Activated CD4-positive, alpha-beta T cell treated with anti-CD3 and anti-CD28 coated beads, Interleukin-2, Interleukin-6, amounts not matched to agents 100 ng/mL and 50 ng/mL, durations not matched to agents 16 hours and 8 hours (primary cell): ENCODE results near the gene MYO9A.
A peak's percentile ranks its signal among the peaks of the same experiment; 100 is the strongest.
"Not testable (repeated sequence)": the region's sequence is repeated elsewhere in the genome, so short reads cannot be mapped to it uniquely, and the experiment has no call there.

Source experiments
- DNase-seq: peaks from one replicate; pipeline ENCODE4 v3.0.0-alpha.2; 2020

The MYO9A gene

DNA sequence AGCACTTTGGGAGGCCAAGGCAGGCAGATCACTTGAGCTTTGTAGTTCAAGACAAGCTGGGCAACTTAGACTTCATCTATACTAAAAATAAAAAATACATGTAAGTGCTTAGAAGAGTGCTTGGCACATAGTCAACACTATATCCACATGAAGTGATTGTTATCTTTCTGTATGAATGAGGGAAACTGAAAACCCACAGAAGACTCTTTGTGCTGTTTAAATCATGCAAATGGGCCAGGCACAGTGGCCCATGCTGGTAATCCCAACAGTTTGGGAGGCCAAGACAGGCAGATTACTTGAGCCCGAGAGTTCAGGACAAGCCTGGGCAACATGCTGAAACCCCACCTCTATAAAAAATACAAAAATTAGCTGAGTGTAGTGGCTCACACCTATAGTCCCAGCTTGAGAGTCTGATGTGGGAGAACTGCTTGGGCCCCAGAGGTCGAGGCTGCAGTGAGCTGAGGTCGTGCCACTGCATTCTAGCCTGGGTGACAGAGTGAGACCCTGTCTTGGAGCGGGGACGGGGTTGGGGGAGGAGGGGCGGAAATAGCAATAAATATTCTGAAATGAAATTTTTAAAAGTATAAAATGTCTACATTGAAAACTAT, 177.9 kb downstream of the MYO9A start:
- no peak for DNase-seq

DNA sequence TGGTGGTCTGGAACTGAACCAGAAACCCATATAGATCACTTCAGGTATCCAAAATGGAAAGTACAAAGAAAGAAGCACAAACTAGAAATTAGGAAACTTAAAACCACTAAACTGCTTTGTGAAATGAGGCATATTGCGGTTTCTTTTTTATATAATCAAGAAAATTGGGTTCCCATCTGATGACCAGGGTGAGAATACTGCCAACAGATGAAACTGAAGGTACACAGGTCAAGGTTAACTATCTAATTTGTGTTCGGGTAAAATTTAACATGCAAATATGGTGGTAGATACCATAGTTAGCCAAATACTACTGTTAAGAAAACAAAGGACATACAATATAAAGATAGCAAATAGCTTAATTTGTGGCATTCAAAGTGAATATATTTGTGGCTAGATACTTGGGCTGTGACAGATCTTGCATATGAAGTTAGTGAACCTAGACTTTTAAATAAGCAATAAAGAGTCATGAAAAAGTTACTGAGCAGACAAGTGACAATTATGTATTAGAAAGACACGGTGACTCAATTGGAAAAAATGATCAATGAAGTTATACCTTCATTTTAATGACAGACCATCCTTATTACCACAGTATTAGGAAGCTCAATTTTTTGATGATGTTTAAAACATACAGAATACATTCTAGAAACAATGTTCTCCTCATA, 180.2 kb downstream of the MYO9A start:
- no peak for DNase-seq

DNA sequence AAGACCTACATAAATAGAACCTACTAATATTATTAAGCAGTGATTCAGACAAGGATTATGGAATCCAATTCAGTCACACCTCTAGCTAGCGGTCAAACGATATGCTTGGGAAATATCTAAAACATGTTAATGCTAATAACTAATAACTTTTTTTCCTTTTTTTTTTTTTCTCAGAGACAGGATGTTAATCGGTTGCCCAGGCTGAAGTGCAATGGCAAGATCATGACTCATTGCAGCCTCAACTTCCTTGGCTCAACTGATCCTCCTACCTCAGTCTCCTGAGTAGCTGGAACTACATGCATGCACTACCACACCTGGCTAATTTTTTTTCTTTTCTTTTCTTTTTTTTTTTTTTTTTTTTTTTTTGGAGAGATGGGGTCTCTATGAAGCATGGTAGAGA, 183.5 kb downstream of the MYO9A start:
- no peak for DNase-seq

DNA sequence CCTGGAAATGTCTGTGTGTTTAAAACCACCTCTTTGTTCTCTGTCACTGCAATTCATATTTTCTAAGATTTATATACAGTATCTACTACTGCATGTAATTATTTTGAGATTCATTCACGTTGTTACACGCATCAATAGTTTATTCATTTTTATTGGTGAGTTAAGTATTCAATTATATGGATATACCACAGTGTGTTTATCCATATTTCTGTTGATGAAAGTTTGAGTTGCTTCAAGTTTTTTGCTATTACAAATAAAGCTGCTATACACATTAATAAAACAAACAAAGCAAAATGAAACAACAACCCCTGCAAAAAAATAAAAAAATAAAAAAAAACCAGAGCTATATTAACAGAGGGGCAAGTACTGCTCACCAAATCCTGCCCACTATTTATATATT, 185.3 kb downstream of the MYO9A start:
- no peak for DNase-seq

DNA sequence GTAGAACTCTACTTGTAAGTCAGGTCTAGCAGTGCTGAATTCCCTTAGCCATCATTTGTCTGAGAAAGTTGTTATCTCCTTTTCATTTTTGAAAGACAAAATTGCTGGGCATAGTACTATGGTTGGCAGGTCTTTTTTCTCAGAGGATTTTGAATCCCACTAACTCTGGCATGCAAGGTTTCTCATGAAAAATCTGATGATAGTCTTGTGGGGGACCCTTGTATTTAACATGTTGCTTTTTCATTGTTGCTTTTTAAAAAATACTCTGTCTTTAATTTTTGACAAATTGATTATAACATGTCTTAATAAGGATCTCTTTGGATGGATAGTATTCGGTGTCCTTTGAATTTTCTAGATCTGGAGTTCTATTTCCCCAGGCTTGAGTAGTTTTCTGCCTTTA, 186.7 kb downstream of the MYO9A start:
- DNase-seq = no peak

DNA sequence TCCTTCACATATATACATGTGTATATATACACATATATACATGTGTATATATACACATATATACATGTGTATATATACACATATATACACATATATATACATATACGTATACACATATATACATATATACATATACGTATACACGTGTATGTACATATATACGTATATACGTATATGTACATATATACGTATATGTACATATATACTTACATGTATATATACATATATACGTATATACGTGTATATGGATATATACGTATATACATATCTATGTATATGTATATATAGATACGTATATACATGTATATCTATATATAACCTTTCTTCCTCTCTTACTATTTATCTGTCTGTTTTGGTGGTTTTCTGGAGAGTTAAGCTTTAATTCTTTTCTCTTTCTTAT, 192.8 kb downstream of the MYO9A start:
- no peak for DNase-seq

DNA sequence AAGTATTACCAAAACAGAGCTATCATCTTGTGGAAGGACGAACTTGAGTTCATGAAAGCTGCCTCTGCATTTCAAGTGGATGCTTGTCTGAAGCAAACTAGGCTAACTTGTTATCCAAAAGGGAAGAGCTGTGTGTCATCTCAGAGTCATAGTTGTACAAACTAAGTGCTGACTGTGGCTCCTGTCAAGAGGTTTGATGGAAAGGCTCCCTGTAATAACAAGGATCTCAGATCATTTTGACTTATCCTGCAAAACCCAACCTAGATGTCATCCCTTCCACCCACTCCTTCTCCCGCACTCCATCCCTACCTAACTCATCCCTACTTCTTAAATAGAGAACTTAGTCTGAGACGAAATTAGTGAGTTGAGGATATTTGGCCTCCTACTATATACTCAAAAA, 196.8 kb downstream of the MYO9A start:
- no peak for DNase-seq

DNA sequence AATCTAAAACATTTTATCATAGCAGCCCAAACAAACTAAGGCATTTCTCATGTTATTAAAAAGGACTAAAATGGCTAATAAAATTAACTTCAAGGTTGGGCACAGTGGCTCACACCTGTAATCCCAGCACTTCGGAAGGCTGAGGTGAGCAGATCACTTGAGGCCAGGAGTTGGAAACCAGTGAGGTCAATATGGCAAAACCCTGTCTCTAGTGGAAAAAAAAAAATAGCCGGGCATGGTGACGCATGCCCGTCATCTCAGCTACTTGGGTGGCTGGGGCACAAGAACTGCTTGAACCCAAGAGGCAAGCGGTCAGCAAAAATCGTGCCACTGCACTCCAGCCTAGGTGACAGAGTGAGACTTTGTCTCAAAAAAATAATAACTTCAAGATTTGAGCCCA, 197.4 kb downstream of the MYO9A start:
- DNase-seq = no peak

DNA sequence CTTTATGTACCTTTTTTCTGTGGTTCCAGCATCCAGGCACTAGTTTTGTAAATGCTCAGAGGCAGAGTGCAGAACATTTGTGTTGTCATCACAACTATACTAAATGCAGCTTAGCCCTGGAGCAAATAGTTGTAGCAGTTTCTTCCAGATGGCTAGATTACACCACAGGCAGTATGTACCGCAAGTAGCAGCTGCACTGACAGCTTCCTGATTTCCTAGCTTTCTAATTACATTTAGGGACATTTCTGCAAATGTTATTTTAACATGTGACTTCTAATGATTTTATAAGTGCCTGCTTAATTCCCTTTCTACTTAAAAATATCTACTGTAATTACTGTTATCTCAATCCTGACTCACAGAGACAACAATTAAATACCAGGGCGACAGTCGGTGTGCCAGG, 201.1 kb downstream of the MYO9A start:
- DNase-seq = no peak

DNA sequence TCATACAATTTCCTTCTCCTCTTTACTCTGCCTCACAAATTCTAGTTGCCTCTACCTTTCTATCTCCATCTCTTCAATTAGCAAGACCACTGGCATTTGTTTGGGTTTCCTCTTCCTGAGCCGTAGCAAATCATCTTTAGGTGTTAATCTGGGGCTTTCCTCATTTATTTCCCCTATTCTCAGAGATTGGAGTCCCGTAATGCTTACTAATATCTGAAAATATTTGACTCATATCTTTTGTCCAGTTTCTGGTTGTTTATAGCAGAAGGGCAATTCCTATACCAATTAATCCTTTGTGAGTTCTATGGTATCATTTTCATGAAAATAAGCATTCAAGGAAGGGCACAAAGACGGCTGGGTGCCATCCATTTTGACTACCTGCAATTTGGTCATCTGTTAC, 203.9 kb downstream of the MYO9A start:
- peak; percentile 5 for DNase-seq

DNA sequence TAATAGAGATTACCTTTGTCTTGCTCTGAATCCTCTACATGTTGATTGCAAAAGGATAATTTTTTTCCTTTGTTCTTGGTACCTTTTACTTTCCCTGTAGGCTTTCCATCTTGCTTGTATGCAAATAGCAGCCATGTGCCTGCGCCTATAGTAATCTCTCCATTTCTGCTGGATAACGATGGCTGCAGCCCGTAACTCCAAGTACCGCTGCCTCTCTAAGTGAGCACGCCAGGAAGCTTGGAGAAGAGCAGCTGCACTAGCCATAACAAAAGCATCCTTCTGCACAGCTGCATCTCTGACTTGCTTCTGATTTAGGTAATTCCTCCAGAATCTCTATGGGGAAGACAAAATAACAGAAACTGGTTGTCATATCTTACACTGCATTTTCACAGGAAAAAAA, 218.3 kb downstream of the MYO9A start:
- DNase-seq = no peak

DNA sequence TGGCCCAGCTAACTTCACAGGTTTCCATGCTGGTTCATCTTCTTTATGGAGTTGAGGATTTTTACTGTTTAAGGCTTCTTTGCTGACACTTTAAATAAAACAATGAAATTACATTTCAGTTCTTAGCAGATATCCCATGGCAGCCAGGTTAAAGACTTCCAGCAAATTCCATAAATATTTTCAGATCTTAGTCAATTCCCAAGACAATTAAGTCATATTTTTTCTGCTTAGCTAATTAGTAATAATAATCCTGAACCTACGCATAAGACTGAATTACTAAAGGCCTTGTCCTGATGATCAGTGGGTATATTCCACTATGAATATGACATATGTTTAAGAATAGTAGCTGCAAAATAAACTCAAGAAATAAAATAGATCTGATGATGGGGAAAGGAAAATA, 224.3 kb downstream of the MYO9A start:
- DNase-seq = no peak

DNA sequence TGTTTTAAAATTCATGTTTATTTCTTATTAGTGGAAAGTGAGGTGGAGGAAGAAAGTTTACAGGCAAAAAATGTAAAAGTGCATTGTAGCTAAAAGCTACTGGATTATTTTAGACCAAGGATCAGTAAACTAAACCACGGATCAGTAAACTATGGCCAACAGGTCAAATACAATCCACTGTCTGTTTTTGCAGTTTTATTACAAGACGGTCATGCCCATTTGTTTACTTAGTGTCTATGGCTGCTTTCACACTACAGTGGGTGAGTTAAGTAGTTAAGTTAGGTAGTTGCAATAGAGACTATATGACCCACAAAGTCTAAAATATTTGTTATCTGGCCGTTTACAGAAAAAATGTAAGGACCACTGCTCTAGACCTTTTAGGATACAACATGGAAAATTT, 225.6 kb downstream of the MYO9A start:
- no peak for DNase-seq

DNA sequence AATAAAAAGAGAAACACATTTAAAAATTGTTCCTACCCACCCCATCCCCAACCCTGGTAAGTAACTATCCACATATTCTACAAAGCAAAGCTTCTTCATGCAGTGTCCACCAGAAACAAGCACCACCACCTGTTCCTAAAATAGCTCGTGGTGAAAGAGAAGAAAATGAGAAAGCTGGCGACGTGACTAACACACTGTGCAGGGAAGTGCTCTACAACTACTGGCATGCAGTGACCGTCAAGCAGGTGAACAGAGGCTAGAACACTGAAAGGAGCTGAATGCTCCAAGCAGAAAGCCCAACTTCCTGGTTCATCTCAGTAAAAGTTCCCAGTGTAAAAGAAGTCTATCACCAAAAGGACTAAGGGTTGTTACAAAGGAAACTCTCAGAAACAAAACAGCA, 226.9 kb downstream of the MYO9A start:
- DNase-seq = no peak

DNA sequence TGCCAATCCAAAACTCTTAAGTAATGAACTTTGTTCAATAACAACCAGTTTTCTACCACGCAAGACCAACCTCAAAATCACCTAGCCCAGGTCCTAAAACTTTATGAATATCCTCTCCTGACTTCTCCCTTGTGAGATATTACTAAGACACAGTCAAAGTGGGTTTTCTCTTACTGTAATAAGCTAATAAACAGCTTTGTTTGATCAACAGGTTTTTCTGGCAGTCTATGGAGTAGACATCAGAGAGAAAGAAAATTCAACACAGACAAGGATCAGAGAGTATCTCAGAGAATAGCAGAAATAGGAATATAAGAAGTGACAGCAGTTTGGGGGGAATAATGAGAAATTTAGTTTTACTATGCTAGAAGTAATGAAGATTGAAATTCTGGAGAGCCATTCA, 228.0 kb downstream of the MYO9A start:
- no peak for DNase-seq

DNA sequence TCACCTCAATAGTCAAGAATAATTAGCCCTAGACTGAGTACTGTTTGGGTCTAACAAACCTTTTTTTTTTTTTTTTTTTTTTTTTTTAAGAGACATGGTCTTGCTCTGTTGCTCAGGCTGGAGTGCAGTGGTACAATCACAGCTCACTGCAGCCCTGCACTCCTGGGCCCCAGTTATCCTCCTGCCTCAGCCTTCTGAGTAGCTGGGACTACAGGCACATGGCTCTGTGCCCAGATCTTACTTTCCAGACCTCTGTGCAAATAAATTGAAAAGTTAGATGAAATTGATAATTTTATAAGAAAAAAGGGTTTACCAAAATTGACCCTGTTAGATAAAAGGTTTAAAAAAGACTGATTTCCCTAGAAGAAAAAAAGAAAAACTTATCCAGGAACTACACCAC, 228.6 kb downstream of the MYO9A start:
- no peak for DNase-seq

DNA sequence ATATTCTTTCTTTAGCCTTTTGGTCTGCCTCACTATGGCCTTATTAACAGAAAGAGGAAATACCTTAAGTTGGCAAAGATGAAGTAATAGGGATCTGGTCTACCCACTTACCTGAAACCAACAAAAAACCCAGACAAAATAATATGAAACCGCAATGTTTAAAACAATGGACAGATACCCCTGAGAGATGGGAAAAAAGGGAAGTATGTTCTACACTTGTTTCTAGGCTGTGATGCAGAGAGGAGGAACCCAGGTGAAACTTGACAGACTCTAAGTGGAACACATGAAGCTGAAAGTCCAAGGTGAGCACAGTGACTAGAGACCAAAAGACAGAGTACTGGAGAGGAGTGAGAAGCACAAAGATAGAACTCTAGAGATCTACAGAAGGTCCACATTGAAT, 229.2 kb downstream of the MYO9A start:
- no peak for DNase-seq

DNA sequence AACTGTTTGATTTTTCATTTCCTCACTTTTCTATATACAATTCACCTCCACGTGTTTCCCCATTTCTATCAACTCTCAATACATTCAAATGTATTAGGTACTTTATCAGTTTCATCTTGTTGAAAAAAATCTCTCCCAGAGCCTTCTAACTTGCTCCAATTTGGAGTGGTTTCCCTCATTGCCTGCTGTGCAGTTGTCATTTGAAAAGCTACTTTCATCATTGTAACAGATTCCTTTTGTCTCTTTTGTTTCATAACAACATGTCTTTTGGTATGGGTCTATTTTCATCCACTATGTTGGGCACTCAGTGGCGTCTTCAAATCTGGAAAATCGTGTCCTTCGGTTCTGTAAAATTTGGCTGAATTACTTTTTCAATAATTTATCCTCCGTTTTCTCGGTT, 232.6 kb downstream of the MYO9A start:
- no peak for DNase-seq

DNA sequence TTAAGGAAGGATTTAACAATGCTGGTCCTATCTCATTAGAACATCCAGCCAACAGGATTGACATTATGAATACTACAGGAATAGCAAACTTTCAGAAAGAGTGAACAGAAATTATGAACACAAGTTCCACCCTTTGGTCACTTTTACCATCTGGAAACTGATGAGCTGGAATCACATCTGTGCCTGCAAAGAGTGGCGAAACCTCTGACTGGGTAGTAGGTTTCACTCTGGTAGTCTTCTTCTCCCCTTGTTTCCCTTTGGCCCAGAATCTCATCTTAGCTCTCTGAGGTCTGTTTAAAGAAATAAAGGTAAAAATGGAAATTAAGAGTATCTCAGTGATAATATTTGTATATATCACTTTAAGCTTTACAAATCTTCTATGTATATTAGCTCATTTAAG, 234.5 kb downstream of the MYO9A start:
- DNase-seq = no peak

DNA sequence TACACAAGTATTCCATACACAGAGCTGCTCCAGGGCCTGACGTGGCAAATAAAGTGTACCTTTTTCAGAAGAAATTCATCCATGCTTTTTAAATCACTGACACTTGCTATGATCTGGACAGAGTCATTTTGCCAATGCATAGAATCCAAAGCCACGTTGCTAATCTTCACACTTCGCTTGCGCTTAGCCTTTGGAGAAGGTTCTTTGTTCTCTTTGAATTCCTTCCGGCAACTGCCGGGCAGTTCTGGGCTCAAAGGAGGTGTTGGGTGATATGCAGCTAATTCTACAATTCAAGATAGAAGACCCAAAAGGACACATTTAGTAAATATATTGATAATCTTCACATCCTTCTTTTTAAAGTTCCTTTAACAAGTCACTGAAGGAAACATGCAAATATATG, 237.7 kb downstream of the MYO9A start:
- DNase-seq = no peak

DNA sequence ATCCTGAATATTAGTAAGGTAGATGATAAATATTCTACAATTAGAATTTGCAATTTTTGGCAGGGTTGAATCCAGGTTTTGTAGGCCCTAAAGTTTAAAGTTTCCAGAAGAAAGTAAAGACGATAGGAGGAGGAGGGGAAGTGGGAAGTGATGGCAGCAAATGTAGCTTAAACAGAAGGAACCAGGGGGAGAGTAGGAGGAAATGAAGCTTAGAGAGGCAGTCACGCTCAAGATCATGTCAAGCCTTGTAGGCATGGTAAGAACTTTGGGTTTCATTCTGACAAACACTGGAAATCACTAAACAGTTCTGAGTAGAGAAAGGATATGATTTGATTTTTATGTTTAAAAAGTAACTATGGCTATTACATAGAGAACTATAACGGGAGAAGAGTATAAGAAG, 243.7 kb downstream of the MYO9A start:
- DNase-seq = peak; percentile 2

DNA sequence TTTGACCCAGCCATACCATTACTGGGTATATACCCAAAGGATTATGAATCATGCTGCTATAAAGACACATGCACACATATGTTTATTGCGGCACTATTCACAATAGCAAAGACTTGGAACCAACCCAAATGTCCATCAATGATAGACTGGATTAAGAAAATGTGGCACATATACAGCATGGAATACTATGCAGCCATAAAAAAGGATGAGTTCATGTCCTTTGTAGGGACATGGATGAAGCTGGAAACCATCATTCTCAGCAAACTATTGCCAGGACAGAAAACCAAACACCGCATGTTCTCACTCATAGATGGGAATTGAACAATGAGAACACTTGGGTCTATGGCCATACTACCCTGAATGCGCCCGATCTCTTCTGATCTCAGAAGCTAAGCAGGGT, 259.7 kb downstream of the MYO9A start:
- not testable (repeated sequence) for DNase-seq

DNA sequence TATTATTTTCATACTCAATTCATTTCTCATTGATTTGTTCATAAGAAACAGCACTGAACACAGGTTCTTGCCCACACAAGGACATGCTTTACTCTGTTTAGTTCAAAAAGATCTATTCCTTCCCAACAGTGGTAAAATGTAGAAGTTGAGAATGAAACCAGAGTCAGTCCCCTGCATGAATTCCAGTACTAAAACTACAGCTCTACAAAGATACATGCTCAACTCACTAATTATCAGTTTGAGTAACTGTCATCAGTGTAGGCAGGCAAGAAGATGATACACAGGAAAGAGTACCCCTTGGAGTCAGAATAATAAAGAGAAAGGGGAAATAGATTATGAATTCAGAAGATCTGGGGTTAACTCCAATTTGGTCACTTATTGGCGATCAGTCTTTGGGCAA, 264.4 kb downstream of the MYO9A start:
- DNase-seq = peak; percentile 17

DNA sequence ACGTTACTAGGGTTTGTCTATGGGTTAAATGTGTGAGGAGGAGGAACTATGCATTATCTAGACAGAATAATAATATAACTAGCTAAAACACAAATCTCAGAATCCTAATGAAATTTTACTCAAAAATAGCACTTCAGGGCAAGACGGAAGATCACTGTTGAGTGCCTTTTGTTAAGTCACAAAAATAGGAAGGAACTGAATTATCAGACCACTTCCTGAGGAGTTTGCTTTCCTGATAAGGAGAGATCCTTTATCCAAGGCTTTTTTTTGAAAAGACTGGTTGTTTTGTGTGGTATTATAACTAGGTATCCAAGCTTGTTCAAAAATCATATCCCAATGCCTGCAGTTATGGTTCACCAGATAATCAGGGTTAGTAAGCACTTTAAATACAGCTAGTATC, 273.0 kb downstream of the MYO9A start:
- no peak for DNase-seq

DNA sequence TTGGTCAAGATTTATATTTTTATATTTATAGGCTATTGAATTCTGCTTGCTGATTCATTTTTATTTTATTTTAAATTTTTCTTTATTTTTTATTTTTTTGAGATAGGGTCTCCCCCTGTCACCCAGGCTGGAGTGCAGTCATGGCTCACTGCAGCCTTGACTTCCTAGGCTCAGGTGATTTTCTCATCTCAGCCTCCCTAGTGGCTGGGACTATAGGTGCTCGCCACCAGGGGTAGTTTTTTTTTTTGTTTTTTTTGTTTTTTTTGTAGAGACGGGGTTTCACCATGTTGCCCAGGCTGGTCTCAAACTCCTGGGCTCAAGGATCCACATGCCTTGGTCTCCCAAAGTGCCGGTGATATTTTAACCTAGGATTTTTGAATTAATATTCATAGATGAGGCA, 276.4 kb downstream of the MYO9A start:
- DNase-seq = no peak
